ENCODE data around the gene SCN4A.

GRCh38 chr17:63960006-63960405 is 12.7 kb downstream of the SCN4A start:
- TF ChIP-seq CTCF (IDR thresholded peaks at IDR 0.05; ENCODE audit: borderline replicate concordance, extremely low read depth, low read length, poor library complexity, severe bottlenecking) (no peak), EZH2 (IDR thresholded peaks at IDR 0.05; ENCODE audit: borderline replicate concordance, low read depth, low read length, severe bottlenecking) (no peak)

Measured in DND-41 (cell line).